ENCODE data around the gene MT1H.

The MT1H gene

DNA sequence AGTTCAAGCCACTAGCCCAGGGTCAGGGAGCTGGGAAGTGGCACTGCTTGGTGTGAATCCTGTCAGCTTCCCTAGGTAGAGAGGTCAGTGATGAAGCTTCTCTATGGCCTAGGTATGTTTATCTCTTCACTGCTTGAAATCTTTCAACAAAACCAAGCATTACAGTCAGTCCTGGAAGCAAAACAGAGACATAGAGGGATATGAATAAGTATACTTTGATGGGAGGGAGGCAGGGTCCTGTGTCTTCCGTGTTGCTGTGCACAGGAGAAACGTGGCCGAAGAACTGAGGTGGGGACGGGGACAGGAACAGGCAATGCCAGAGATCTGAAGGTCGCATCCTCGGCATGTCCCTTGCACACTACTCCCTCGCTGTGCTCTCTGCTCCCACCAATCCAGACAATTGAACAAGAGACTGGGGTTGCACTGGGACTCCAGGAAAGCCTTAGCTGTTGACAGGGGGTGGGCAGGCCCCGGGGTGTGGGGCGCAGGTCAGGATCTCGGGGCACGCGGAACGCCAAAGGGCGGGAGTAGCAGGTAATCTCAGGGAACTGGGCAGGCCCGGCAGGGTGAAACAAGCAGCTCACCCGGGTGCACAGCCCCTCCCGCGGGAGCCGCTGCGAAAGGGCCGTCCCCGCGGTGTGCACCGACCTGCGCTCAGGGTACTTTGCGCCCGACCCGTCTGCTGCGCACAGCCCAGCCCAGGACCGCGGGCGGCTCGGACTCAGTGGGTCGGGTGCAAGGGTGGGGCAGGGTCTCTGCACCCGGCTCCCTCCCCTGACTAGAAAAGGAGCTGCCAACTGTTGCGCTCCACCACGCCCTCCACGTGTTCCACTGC, at the start of gene MT1H:
MT1H (plus strand) TSS at position 810 of the 835 bp plus-strand sequence. CDS start 71 bp downstream, outside the sequence.
- ChIA-PET CTCF (interaction anchor here (1.0 kb wide), 1 partner anchor 92 kb away, joined by 3 read pairs; no protein-coding TSS in a partner anchor), POLR2A (no interaction called here)
- no peaks in the 10 kb centered on the region for H3K36me3 ChIP-seq (ENCODE audit: control insufficient read depth in 2 of 2, insufficient read depth in 1 of 2, low read length in 2 of 2)
- H3K9me3 ChIP-seq (ENCODE audit: control insufficient read depth, insufficient read depth, low read depth, low read length): no peaks in the 10 kb centered on the region
- H3K27ac ChIP-seq (ENCODE audit: extremely low read depth, low read depth, low read length): no peak within 1 kb of the TSS
- no peak within 1 kb of the TSS for H3K4me3 ChIP-seq (ENCODE audit: low read depth, low read length)
- H3K4me1 ChIP-seq (ENCODE audit: control insufficient read depth, insufficient read depth, low read length): no peaks in the 10 kb centered on the region
- TF ChIP-seq SP3 (tag by site-specific recombination; IDR thresholded peaks at IDR 0.05) (no peak), KLF7 (tag by site-specific recombination; IDR thresholded peaks at IDR 0.05; ENCODE audit: borderline replicate concordance) (no peak), SCRT2 (tag by site-specific recombination; IDR thresholded peaks at IDR 0.05) (peak; percentile 49; the same call in 1 of the 2 replicates)

DNA sequence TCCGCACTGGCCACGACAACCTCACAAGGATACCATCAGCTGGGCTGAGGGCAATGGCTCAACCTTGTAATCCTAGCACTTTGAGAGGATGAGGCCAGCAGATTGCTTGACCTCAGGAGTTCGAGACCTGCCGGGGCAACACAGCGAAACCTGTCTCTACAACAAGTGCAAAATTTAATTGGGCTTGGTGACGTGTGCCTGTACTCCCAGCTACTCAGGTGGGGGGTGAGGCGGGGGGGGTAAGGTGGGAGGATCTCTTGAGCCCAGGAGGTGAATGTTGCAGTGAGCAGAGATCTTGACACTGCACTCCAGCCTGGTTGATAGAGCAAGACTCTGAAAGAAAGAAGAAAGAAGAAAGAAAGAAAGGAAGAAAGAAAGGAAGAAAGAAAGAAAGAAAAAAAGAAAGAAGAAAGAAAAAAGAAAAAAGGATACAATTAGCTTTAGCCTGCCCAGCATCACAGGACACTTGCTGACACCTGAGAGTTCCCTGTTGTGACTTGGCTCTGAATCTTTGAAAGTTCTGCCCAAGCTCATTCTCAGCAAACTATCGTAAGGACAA, 49.2 kb upstream of the MT1H start:
- Histone ChIP-seq H3K4me3 (ENCODE audit: low read depth, low read length) (no peak overlapping the region), H3K36me3 (ENCODE audit: control insufficient read depth in 2 of 2, insufficient read depth in 1 of 2, low read length in 2 of 2) (no peaks in the 10 kb centered on the region), H3K27ac (ENCODE audit: extremely low read depth, low read depth, low read length) (no peak overlapping the region), H3K4me1 (ENCODE audit: control insufficient read depth, insufficient read depth, low read length) (no peaks in the 10 kb centered on the region), H3K9me3 (ENCODE audit: control insufficient read depth, insufficient read depth, low read depth, low read length) (no peaks in the 10 kb centered on the region)
- POLR2A ChIA-PET: interaction anchor here (0.6 kb wide), 1 partner anchor 93 kb away, joined by 3 read pairs; no protein-coding TSS in a partner anchor
- CTCF ChIA-PET: interaction anchor here (1.2 kb wide), 1 partner anchor 9 kb away, joined by 4 read pairs; no protein-coding TSS in a partner anchor
- TF ChIP-seq SETDB1 (IDR thresholded peaks at IDR 0.05; ENCODE audit: insufficient read length, low read length) (no peak), ZFP69B (tag by site-specific recombination; IDR thresholded peaks at IDR 0.05) (no peak), ZNF561 (tag by site-specific recombination; IDR thresholded peaks at IDR 0.05; ENCODE audit: borderline replicate concordance) (no peak), WT1 (tag by site-specific recombination; IDR thresholded peaks at IDR 0.05) (peak; percentile 61; the same call in 1 of the 2 replicates), HOXC10 (CRISPR knock-in tag; IDR thresholded peaks at IDR 0.05) (no peak), ZBTB1 (tag by site-specific recombination; IDR thresholded peaks at IDR 0.05) (no peak), ZNF211 (tag by site-specific recombination; IDR thresholded peaks at IDR 0.05; ENCODE audit: low read depth) (no peak), ZNF248 (tag by site-specific recombination; IDR thresholded peaks at IDR 0.05) (no peak), ATF2 (tag by site-specific recombination; IDR thresholded peaks at IDR 0.05; ENCODE audit: low read depth) (no peak), ZNF610 (tag by site-specific recombination; IDR thresholded peaks at IDR 0.05; ENCODE audit: borderline replicate concordance) (no peak), ZNF658 (tag by site-specific recombination; IDR thresholded peaks at IDR 0.05) (no peak), ZNF664 (tag by site-specific recombination; IDR thresholded peaks at IDR 0.05) (no peak), ZNF19 (tag by site-specific recombination; IDR thresholded peaks at IDR 0.05; ENCODE audit: low read depth) (no peak), ZNF544 (tag by site-specific recombination; IDR thresholded peaks at IDR 0.05) (no peak), ZNF654 (tag by site-specific recombination; IDR thresholded peaks at IDR 0.05; ENCODE audit: low read depth) (no peak), ZNF175 (tag by site-specific recombination; IDR thresholded peaks at IDR 0.05) (no peak), ZNF791 (tag by site-specific recombination; IDR thresholded peaks at IDR 0.05) (no peak), HOXA7 (CRISPR knock-in tag; IDR thresholded peaks at IDR 0.05; ENCODE audit: borderline replicate concordance) (no peak), GLI2 (tag by site-specific recombination; IDR thresholded peaks at IDR 0.05; ENCODE audit: borderline replicate concordance, low read depth) (no peak), ZNF184 (tag by site-specific recombination; IDR thresholded peaks at IDR 0.05) (no peak), ZBTB20 (tag by site-specific recombination; IDR thresholded peaks at IDR 0.05) (no peak), ZNF621 (tag by site-specific recombination; IDR thresholded peaks at IDR 0.05) (no peak), TCF7L2 (IDR thresholded peaks at IDR 0.05; ENCODE audit: borderline replicate concordance, low read depth, low read length) (no peak), ZNF660 (tag by site-specific recombination; IDR thresholded peaks at IDR 0.05) (no peak), PATZ1 (tag by site-specific recombination; IDR thresholded peaks at IDR 0.05) (peak; percentile 31; the same call in 1 of the 2 replicates)
- TF ChIP-seq, protein P1, sequence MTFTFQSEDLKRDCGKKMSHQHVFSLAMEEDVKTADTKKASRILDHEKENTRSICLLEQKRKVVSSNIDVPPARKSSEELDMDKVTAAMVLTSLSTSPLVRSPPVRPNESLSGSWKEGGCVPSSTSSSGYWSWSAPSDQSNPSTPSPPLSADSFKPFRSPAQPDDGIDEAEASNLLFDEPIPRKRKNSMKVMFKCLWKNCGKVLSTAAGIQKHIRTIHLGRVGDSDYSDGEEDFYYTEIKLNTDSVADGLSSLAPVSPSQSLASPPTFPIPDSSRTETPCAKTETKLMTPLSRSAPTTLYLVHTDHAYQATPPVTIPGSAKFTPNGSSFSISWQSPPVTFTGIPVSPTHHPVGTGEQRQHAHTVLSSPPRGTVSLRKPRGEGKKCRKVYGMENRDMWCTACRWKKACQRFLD (tag by site-specific recombination; IDR thresholded peaks at IDR 0.05): no peak
- TF ChIP-seq, protein P2, sequence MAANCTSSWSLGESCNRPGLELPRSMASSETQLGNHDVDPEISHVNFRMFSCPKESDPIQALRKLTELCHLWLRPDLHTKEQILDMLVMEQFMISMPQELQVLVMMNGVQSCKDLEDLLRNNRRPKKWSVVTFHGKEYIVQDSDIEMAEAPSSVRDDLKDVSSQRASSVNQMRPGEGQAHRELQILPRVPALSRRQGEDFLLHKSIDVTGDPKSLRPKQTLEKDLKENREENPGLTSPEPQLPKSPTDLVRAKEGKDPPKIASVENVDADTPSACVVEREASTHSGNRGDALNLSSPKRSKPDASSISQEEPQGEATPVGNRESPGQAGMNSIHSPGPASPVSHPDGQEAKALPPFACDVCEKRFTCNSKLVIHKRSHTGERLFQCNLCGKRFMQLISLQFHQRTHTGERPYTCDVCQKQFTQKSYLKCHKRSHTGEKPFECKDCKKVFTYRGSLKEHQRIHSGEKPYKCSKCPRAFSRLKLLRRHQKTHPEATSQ (tag by site-specific recombination; IDR thresholded peaks at IDR 0.05): no peak
